HG02973 (cell line): ENCODE measurements around the gene NF2.

Experiments
- ATAC-seq: cut with Tn5 transposase; IDR thresholded peaks from one replicate; pipeline ENCODE4 v1.9.1; 2021; ENCODE audit warnings: moderate library complexity; ENCODE audit not compliant: unreplicated experiment

The NF2 gene

GRCh38 chr22:29700900-29701154 lies 97.4 kb downstream of the NF2 start:
- ATAC-seq = no peak

GRCh38 chr22:29701155-29701999 lies 97.9 kb downstream of the NF2 start:
- no peak for ATAC-seq

- no peak for ATAC-seq
Observed at GRCh38 chr22:29702000-29702930, 98.8 kb downstream of the NF2 start.

- no peak for ATAC-seq
Observed at GRCh38 chr22:29702931-29703501, 99.6 kb downstream of the NF2 start.

- no peak for ATAC-seq
Observed at GRCh38 chr22:29703569-29704195, 100.2 kb downstream of the NF2 start.

- ATAC-seq = no peak
Observed at GRCh38 chr22:29704528-29705285, 101.3 kb downstream of the NF2 start.

GRCh38 chr22:29705651-29706050 lies 102.2 kb downstream of the NF2 start:
- ATAC-seq = no peak

- ATAC-seq = no peak
Observed at GRCh38 chr22:29706486-29706885, 103.1 kb downstream of the NF2 start.

GRCh38 chr22:29707010-29707409 lies 103.6 kb downstream of the NF2 start:
- no peak for ATAC-seq

- no peak for ATAC-seq
Observed at GRCh38 chr22:29707471-29707870, 104.0 kb downstream of the NF2 start.

- no peak for ATAC-seq
Observed at GRCh38 chr22:29710193-29710592, 106.8 kb downstream of the NF2 start.

- no peak for ATAC-seq
Observed at GRCh38 chr22:29710922-29711593, 107.6 kb downstream of the NF2 start.

GRCh38 chr22:29712119-29712518 lies 108.7 kb downstream of the NF2 start:
- ATAC-seq = no peak

GRCh38 chr22:29713156-29713727 lies 109.8 kb downstream of the NF2 start:
- ATAC-seq = no peak

GRCh38 chr22:29715240-29715639 lies 111.8 kb downstream of the NF2 start:
- ATAC-seq = no peak

GRCh38 chr22:29715705-29716104 lies 112.3 kb downstream of the NF2 start:
- ATAC-seq = no peak

GRCh38 chr22:29716814-29717545 lies 113.5 kb downstream of the NF2 start:
- ATAC-seq = no peak

- no peak for ATAC-seq
Observed at GRCh38 chr22:29717789-29718188, 114.4 kb downstream of the NF2 start.
